ENCODE results near the gene DDX41. TPM values are rescaled to one million over a fixed set of nuclear protein-coding genes. Genes with fewer than 3 reads are reported as not detected.
A peak's percentile ranks its signal among the peaks of the same experiment; 100 is the strongest.

Gene DDX41
- total and polyA plus RNA-seq, 5 donors: 30.5 to 43.5 (median 39.2) TPM

GRCh38 chr5:177462021-177462670, 54.6 kb downstream of the DDX41 start:
- ATAC-seq: peak; percentile 15 to 77
- Histone ChIP-seq H3K4me1 (ENCODE audit: control insufficient read depth, insufficient read depth, low read length) (no peaks in the 10 kb centered on the region), H3K4me3 (ENCODE audit: low read length) (no peak overlapping the region), H3K27me3 (ENCODE audit: control insufficient read depth, insufficient read depth) (no peaks in the 10 kb centered on the region), H3K9me3 (ENCODE audit: control insufficient read depth, low read length) (no peaks in the 10 kb centered on the region), H3K27ac (ENCODE audit: low read length) (peak overlapping the region; percentile 73)
- DNase-seq: peak; percentile 69 to 76 (median 75)
- 65% methylated on average over 27 of the region's 27 CpGs for WGBS
- intact Hi-C loops (cut with DNase I): no loop called here

Other genes starting within 250 kb of the DDX41 start
- 10 to 100 TPM; 15.0 to 23.8 (median 20.6) TPM for gene RAB24, start 213.2 kb downstream of the DDX41 start, total RNA-seq
- 28.6 TPM for gene RAB24, start 213.2 kb downstream of the DDX41 start, polyA plus RNA-seq
- 10 to 100 TPM; 40.4 to 55.7 (median 46.0) TPM for gene PRELID1, start 213.2 kb downstream of the DDX41 start, total RNA-seq
- 43.3 TPM for gene PRELID1, start 213.2 kb downstream of the DDX41 start, polyA plus RNA-seq
- 1 to 10 TPM; 2.4 to 3.6 (median 2.6) TPM for gene MXD3, start 205.1 kb downstream of the DDX41 start, total RNA-seq
- gene MXD3, start 205.1 kb downstream of the DDX41 start, polyA plus RNA-seq: 1.7 TPM
- 10 to 100 TPM; 59.0 to 74.3 (median 68.8) TPM for gene LMAN2, start 165.3 kb downstream of the DDX41 start, total RNA-seq
- gene LMAN2, start 165.3 kb downstream of the DDX41 start, polyA plus RNA-seq: 109 TPM
- gene RGS14, start 159.0 kb downstream of the DDX41 start, total RNA-seq: 1 to 10 TPM; 3.8 to 5.1 (median 4.2) TPM
- gene RGS14, start 159.0 kb downstream of the DDX41 start, polyA plus RNA-seq: 4.6 TPM
- gene SLC34A1, start 132.5 kb downstream of the DDX41 start, total RNA-seq: not detected
- gene SLC34A1, start 132.5 kb downstream of the DDX41 start, polyA plus RNA-seq: not detected
- not detected for gene PFN3, start 116.3 kb downstream of the DDX41 start, total RNA-seq
- not detected for gene PFN3, start 116.3 kb downstream of the DDX41 start, polyA plus RNA-seq
- gene F12, start 107.4 kb downstream of the DDX41 start, total RNA-seq: under 1 TPM; 0.17 to 0.34 (median 0.26) TPM
- 0.27 TPM for gene F12, start 107.4 kb downstream of the DDX41 start, polyA plus RNA-seq
- gene GRK6, start 90.3 kb downstream of the DDX41 start, total RNA-seq: 10 to 100 TPM; 13.2 to 16.9 (median 15.5) TPM
- 7.4 TPM for gene GRK6, start 90.3 kb downstream of the DDX41 start, polyA plus RNA-seq
- gene PRR7, start 70.1 kb downstream of the DDX41 start, total RNA-seq: under 1 TPM in 3 of 4 donors, not detected in 1; 0.33 to 0.45 (median 0.35) TPM
- gene PRR7, start 70.1 kb downstream of the DDX41 start, polyA plus RNA-seq: 0.27 TPM
- gene DBN1, start 43.3 kb downstream of the DDX41 start, total RNA-seq: 10 to 100 TPM; 15.3 to 44.8 (median 25.3) TPM
- gene DBN1, start 43.3 kb downstream of the DDX41 start, polyA plus RNA-seq: 17.7 TPM
- 10 to 100 TPM; 35.0 to 71.5 (median 47.0) TPM for gene PDLIM7, start 19.4 kb downstream of the DDX41 start, total RNA-seq
- 61.9 TPM for gene PDLIM7, start 19.4 kb downstream of the DDX41 start, polyA plus RNA-seq
- gene DOK3, start 7.1 kb downstream of the DDX41 start, total RNA-seq: 1 to 10 TPM; 3.1 to 4.5 (median 3.9) TPM
- gene DOK3, start 7.1 kb downstream of the DDX41 start, polyA plus RNA-seq: 1.4 TPM
- 10 to 100 TPM; 24.9 to 34.2 (median 27.7) TPM for gene FAM193B, start 37.6 kb upstream of the DDX41 start, total RNA-seq
- gene FAM193B, start 37.6 kb upstream of the DDX41 start, polyA plus RNA-seq: 41.8 TPM
- 100 to 1,000 TPM in 1 of 4 donors, 10 to 100 TPM in 3; 64.4 to 102 (median 74.0) TPM for gene TMED9, start 75.2 kb upstream of the DDX41 start, total RNA-seq
- 84.6 TPM for gene TMED9, start 75.2 kb upstream of the DDX41 start, polyA plus RNA-seq
- gene B4GALT7, start 83.2 kb upstream of the DDX41 start, total RNA-seq: 10 to 100 TPM; 15.8 to 24.1 (median 20.7) TPM
- 24.1 TPM for gene B4GALT7, start 83.2 kb upstream of the DDX41 start, polyA plus RNA-seq

All from right cardiac atrium (tissue), 5 donors.